HepG2 (cell line): ENCODE results near the gene AKAP7. TPM values are rescaled to one million over a fixed set of nuclear protein-coding genes. Genes with fewer than 3 reads are reported as not detected.
A peak's percentile ranks its signal among the peaks of the same experiment; 100 is the strongest.

Experiments used
- BCL6 ChIP-seq: IDR thresholded peaks from 2 replicates; pipeline ENCODE4 v1.6.1; 2016; ENCODE audit warnings: missing genetic modification reagents, missing compliant biosample characterization
- CEBPB ChIP-seq: IDR thresholded peaks from 2 replicates; pipeline ENCODE4 v1.6.1; 2011; ENCODE audit warnings: low read depth, low read length, improper control_type of control experiment, borderline replicate concordance
- CENPX ChIP-seq: sonication (generic); formaldehyde crosslinking; IDR thresholded peaks from 2 replicates; pipeline ENCODE4 v1.9.0; 2021; ENCODE audit warnings: mild to moderate bottlenecking, missing genetic modification reagents, moderate library complexity
- CHCHD3 ChIP-seq: sonication (generic); formaldehyde crosslinking; IDR thresholded peaks from 2 replicates; pipeline ENCODE4 v1.8.0; 2022; ENCODE audit warnings: mild to moderate bottlenecking, missing genetic modification reagents, moderate library complexity
- MTF1 ChIP-seq: sonication (generic); formaldehyde crosslinking; IDR thresholded peaks from 2 replicates; pipeline ENCODE4 v1.5.0; 2020; ENCODE audit warnings: missing genetic modification reagents
- NCOA2 ChIP-seq: sonication (generic); formaldehyde crosslinking; IDR thresholded peaks from 2 replicates; pipeline ENCODE4 v1.8.0; 2022; ENCODE audit warnings: inconsistent platforms
- PCBP2 ChIP-seq: fragments of 200-400 bp; formaldehyde crosslinking; optimal IDR thresholded peaks from 2 replicates; pipeline ENCODE3; 2018; ENCODE audit warnings: low read length, low read depth; ENCODE audit not compliant: poor library complexity, severe bottlenecking
- RARA ChIP-seq: IDR thresholded peaks from 2 replicates; pipeline ENCODE4 v1.6.1; 2016; ENCODE audit warnings: missing genetic modification reagents, missing compliant biosample characterization
- SETDB1 ChIP-seq: sonication (generic); formaldehyde crosslinking; IDR thresholded peaks from 2 replicates; pipeline ENCODE4 v1.5.1; 2020; ENCODE audit warnings: missing genetic modification reagents, mild to moderate bottlenecking, borderline replicate concordance
- STAT6 ChIP-seq: sonication (generic); formaldehyde crosslinking; IDR thresholded peaks from 2 replicates; pipeline ENCODE4 v1.4.0; 2020; ENCODE audit warnings: missing genetic modification reagents, mild to moderate bottlenecking, borderline replicate concordance
- TIGD3 ChIP-seq: sonication (generic); formaldehyde crosslinking; IDR thresholded peaks from 2 replicates; pipeline ENCODE4 v1.5.1; 2020; ENCODE audit warnings: mild to moderate bottlenecking, missing genetic modification reagents, borderline replicate concordance
- ZNF121 ChIP-seq: sonication (generic); formaldehyde crosslinking; IDR thresholded peaks from 2 replicates; pipeline ENCODE4 v1.5.0; 2020; ENCODE audit warnings: mild to moderate bottlenecking, missing genetic modification reagents
- ZNF160 ChIP-seq: sonication (generic); formaldehyde crosslinking; IDR thresholded peaks from 2 replicates; pipeline ENCODE4 v1.8.0; 2022; ENCODE audit warnings: mild to moderate bottlenecking, inconsistent platforms, missing genetic modification reagents
- ZNF30 ChIP-seq: sonication (generic); formaldehyde crosslinking; IDR thresholded peaks from 2 replicates; pipeline ENCODE4 v1.5.0; 2020; ENCODE audit warnings: mild to moderate bottlenecking, missing genetic modification reagents
- ZNF383 ChIP-seq: sonication (generic); formaldehyde crosslinking; IDR thresholded peaks from 2 replicates; pipeline ENCODE4 v1.4.0; 2020; ENCODE audit warnings: missing genetic modification reagents, mild to moderate bottlenecking, borderline replicate concordance
- ZNF879 ChIP-seq: sonication (generic); formaldehyde crosslinking; IDR thresholded peaks from 2 replicates; pipeline ENCODE4 v1.8.1; 2023; ENCODE audit warnings: missing genetic modification reagents
- polyA plus RNA-seq, 8 experiments: library from polyadenylated mRNA; depleted of rRNA in 3 of 8; stranded (reverse) in 7 of 8; unstranded in 1 of 8; fragments of >200 nt; fragmentation: Illumina TruSeq in 4 of 8; extraction: Trizol in 4 of 8; gene quantifications; 2 replicates each; pipeline versions ENCODE4 v1.2.1 to v1.2.3, GENCODE V29; 2011 to 2016; ENCODE audit warnings: low read depth in 4 of 8, missing spikeins in 1 of 8, mixed read lengths in 1 of 8; ENCODE audit not compliant: insufficient read depth in 1 of 8
- total RNA-seq, 5 experiments: library from RNA; depleted of rRNA; stranded (reverse); fragments of >200 nt; fragmentation: Illumina TruSeq; extraction: Trizol; gene quantifications; 2 replicates each; pipeline ENCODE4 v1.2.3, GENCODE V29; 2016; ENCODE audit warnings: low read depth in 1 of 5

AKAP7 gene
- total and polyA plus RNA-seq, 2 of the 13 experiments (the other 11 are each of a cell fraction or from before 2014, with no cell fraction given) = 3.6 to 11.7 TPM

- TF ChIP-seq ZNF160 (CRISPR knock-in tag) (no peak), CHCHD3 (no peak), BCL6 (CRISPR knock-in tag) (peak; percentile 87), SETDB1 (CRISPR knock-in tag) (no peak), PCBP2 (no peak), ZNF30 (CRISPR knock-in tag) (no peak), NCOA2 (CRISPR knock-in tag) (0 out of 2 replicates have a peak, but pooled peaks have one; percentile 32), ZNF121 (no peak), MTF1 (CRISPR knock-in tag) (no peak), ZNF879 (CRISPR knock-in tag) (no peak), STAT6 (no peak), CEBPB (peak; percentile 84), TIGD3 (CRISPR knock-in tag) (no peak), CENPX (CRISPR knock-in tag) (no peak), ZNF383 (no peak), RARA (CRISPR knock-in tag) (0 out of 2 replicates have a peak, but pooled peaks have one; percentile 9)
These were observed 28.1 kb upstream of the AKAP7 start (continued) for GRCh38 chr6:131107151-131107550.
